WI38 (cell line): ENCODE measurements around the gene CPA3.

Experiments
- H3K4me3 ChIP-seq: 2 replicates; pipeline ENCODE4 v1.5.1; 2011; ENCODE audit warnings: low read depth, mild to moderate bottlenecking, control low read depth, low read length
- CTCF ChIP-seq: IDR thresholded peaks from 2 replicates; pipeline ENCODE4 v1.5.1; 2012; ENCODE audit warnings: low read depth, mild to moderate bottlenecking, control low read depth, low read length

Gene CPA3

DNA sequence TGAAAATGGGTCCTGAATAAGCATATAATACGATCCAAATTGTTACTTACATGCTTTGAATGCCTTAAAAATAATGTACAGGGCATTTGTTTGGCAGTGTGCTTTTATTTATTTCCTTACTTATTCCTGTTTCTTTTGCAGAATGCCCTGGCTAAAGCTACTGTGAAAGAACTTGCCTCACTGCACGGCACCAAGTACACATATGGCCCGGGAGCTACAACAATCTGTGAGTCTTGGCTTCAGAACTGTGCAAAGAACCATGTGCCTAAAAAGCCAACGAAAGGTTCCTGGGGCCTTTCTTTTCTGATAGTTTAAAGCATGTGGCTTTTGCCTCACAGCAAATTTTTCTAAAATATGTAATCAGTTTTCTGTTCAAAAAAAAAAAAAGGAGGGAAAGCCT, 7.8 kb upstream of the CPA3 start:
- no peak for TF ChIP-seq CTCF
- H3K4me3 ChIP-seq = no peak overlapping the region

- H3K4me3 ChIP-seq = no peak overlapping the region
- TF ChIP-seq CTCF = no peak
Observed at GRCh38 chr3:148861277-148861869, 3.7 kb upstream of the CPA3 start.

- TF ChIP-seq CTCF = no peak
- no peak overlapping the region for H3K4me3 ChIP-seq
Observed at GRCh38 chr3:148863297-148863696, 1.8 kb upstream of the CPA3 start.

DNA sequence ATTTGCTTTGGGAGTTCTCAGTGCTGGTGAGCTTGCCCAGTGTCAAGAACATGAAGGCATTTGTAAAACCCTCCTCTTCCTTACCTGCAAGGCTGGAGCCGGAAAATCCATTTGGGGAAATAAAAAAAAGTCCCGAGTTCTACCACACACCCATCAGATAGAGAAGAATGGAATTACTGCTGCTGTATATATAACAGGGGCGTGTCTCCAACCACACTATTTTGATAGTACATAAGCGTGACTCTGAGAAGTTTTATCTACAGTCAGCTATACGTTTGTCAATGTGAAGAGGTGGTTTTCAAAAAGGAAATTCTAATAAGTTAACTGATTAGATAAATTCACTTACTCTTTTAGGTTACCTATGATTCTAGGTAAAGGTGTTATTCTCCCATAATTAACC, 1.3 kb upstream of the CPA3 start:
- TF ChIP-seq CTCF = no peak
- H3K4me3 ChIP-seq = no peak overlapping the region

DNA sequence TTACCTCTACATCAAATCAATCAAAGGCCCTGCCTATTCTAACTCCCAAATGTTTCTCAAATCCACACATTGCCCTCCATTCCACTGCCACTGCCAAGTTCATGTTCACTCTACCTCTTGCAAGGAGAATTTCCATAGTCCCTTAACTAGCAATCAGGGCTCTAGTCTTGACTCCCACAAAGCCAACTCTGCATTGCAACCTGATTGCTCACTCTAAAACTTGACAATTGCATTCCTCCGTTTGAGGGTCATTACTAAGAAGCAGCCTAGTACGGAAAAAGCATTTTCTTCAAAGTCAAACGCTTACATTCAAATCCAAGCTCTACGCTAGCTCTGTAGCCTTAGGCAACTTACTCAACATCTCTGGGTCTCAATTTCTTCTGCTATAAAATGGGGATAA, 1.2 kb downstream of the CPA3 start:
- TF ChIP-seq CTCF = no peak
- H3K4me3 ChIP-seq = no peak overlapping the region

GRCh38 chr3:148873270-148873927, 8.3 kb downstream of the CPA3 start:
- no peak for TF ChIP-seq CTCF
- no peak overlapping the region for H3K4me3 ChIP-seq

DNA sequence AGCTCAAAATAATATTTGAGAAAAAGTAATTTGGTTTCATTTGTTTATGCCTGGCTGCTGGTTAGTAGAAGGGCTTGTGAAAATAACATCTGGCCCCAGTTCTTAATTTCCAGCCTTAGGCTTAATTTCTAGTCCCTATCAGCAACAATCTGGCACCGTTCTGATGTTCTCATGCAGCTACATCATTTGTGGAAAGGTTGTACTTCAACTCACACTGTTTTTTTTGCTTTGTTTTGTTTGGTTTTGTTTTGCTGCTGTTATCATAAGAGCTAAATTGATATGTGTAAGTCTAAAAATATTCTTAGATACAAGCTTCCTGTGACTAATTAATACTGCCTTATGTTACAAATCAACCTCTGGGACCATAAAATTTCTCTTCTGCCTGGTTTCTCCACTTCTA, 8.9 kb downstream of the CPA3 start:
- TF ChIP-seq CTCF = no peak
- H3K4me3 ChIP-seq = no peak overlapping the region
